ENCODE results near the gene LY6G6C.
"Not testable (repeated sequence)": the region's sequence is repeated elsewhere in the genome, so short reads cannot be mapped to it uniquely, and the experiment has no call there.

LY6G6C gene

DNA sequence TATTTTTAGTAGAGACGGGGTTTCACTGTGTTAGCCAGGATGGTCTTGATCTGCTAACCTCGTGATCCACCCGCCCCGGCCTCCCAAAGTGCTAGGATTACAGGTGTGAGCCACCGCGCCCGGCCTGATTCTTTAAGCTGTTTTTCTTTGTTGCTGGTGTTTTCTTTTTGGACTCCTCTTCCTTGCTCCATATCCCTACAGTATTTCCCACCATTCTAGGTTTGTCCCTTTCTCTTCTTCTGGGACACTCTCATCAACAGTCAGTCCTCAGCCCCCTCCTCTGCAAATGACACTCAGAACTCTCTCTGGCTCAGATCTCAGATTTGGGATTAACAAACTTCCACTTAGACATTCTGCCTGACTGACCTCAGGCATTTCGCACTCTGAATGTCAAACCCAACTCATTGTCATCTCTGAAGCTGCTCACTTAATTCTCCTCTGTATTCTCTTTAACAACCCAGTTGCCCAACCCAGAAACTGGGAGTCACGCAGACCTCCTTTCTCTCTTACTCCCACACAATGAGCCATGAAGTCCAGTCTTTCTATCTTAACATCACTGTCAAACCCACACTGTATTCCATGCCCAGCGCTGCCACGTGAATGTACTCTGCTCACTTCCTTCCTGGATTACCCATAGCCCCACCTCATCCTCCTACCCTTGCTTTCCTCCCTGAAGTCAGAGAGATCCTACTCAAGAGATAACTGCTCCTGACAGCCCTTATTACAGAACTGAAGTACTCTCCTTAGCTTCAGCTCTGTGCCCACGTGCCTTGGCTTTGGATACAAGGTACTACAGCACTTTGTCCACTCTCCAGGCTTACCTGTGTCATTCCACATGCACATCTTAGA is 4.2 kb upstream of the LY6G6C start:
- no peak for DNase-seq

DNA sequence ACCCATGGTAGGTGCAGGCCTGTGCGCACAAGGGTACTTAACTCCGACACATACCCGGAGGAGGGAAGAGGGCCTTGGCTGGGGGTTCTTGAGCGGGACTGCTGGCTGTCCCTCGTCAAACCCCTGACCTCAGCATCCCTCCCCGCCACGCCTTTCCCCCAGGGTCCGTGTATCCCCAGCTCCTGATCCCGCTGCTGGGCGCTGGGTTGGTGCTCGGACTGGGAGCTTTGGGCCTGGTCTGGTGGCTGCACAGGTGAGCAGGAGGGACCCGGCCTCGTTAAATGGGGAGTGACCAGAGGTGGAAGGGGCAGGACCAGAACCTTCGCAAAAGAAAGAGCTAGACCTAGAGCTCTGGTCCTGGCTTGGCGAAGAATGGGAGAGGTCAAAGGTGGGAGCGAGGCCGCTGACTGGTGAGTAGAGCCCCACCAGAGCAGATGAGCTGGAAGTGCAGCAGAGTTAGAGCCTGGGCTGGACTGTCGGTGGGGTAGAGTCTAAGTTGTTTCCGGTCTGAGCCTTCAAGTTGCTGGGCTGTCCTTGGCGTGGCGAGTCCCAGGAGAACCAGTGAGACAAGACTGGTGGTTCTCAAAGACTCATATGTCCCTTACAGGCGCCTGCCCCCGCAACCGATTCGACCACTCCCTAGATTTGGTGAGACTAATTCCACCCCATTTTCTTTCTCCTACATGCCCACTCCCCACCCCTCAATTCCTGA is 2.6 kb upstream of the LY6G6C start:
- no peak for DNase-seq

DNA sequence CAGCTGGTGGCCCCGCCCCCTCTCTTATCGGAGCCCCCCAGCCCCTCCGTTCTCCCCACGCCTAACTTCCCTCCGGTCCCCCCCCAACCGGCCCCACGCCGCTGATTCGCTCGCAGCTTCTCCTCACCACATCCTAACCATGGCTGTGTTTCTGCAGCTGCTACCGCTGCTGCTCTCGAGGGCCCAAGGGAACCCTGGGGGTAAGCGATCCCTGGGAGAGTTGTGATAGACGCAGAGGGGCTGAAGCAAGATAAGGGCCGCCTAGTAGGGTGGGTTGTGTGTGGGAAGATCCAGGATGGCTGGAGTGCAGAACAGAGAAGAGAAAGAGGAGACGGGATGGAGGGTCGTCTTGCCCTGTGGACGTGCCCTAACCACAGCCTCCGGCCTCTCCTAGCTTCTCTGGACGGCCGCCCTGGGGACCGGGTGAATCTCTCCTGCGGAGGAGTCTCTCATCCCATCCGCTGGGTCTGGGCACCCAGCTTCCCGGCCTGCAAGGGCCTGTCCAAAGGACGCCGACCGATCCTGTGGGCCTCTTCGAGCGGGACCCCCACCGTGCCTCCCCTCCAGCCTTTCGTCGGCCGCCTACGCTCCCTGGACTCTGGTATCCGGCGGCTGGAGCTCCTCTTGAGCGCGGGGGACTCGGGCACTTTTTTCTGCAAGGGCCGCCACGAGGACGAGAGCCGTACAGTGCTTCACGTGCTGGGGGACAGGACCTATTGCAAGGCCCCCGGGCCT is 1.9 kb upstream of the LY6G6C start, which contains the start of gene MPIG6B:
Gene MPIG6B (plus strand): TSS at position 129 of the 735 bp plus-strand sequence. CDS start 11 bp downstream, at position 140.
- DNase-seq, result no peak

DNA sequence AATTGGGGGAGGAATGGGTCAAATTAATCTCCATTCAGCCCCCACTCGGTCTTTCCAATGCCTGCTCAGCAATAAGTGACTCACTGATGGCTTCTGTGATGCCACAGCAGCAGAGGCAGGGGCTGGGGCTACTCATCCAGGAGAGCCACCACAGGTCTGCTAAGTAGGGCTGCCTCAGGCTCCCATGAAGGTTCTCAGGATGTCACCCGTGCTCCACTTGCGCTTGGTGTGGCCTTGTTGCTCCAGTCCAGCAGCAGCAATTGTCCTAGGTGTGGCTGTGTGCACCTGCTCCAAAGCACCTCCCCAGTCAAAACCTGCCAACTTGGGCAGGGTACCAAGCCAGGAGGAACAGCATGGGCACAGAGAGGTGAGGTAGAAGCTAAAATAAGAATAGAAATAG is 627 bp upstream of the LY6G6C start:
- no peak for DNase-seq

DNA sequence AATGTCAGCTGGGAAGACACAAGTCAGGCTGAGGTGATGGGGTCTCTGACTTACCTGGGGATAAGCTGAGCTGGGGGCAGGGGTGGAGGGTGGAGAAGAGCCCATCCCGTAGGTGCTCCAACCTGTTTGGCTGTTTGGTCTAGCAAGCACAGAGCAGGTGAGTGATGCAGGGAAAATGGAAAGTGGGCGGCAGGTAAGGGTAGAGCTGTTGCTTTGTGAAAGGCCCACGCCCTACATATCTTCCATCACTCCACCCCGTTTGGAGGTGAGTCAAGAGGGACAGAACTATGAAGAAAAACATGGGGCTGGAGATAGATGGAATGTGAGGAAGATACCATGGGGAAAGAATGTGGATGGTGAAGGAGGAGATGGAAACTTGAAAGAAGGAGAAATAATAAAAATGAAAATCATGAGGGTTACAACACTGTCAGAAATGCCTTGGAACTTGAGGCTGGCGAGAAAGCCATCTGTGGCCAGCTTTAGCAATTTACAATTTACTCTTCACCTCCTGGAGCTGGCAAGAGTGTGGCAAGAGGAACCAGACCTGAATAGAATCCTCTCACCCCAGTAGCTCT is 1.3 kb downstream of the LY6G6C start:
- no peak for DNase-seq

DNA sequence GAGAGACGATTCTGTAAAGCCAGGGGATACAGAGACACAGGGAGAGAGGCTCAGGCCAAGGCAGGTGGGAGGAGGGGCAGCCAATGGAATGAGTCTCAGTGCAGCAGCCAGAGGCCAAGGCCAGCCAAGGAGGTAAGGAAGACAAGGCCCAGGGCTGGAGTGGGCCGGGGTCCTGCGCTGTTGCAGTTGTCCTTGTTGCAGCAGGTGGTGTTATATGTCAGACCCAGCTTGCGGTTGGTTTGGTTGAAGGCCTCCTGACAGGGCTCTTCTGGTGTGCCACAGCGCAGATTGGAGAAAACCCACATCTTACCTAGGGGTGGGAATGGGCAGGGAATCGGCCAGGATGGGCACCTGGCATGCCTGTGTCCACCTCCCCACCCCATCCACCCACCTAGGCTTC is 2.5 kb downstream of the LY6G6C start:
- DNase-seq, result no peak

DNA sequence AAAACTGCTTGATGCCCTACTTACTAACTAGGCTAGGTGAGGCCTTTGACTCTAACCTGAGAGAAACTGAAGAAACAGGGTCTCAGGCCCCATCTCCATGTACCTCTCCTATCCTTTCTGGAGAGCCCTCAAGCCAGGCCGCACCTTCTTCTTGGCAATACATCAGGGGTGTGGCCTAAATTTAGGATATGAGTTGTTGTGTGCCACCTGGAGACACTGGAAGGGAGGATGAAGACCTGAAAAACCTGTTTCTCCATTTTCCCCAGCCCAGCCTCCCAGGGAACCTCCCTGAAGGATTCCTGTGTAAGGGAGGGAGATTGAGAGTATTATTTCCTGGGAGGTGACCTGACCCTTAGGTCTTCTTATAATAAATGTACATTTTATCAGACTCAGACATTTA is 3.3 kb downstream of the LY6G6C start:
- no peak for DNase-seq

DNA sequence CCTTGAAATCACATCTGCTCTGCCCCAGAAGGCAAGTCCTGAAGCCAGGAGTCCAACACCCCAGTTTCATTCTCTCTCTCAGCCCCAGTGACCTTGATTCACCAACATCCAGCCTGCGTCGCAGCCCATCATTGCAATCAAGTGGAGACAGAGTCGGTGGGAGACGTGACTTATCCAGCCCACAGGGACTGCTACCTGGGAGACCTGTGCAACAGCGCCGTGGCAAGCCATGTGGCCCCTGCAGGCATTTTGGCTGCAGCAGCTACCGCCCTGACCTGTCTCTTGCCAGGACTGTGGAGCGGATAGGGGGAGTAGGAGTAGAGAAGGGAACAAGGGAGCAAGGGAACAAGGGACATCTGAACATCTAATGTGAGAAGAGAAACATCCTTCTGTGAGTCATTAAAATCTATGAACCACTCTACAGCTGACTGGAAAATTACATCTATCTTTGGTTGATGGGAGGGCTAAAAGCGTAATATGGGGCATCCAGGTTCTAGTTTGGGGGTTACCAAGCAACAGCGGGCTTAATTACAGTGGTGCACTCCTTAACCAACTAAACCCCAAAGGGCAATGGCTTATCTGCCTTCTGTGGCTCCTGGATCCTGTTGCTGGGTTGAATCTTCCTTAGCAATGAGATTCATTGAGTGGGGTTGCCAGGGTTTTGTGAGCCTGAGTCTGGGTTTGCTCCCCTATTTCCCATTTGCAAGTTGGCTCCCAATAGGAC is 3.9 kb downstream of the LY6G6C start:
- DNase-seq, result no peak

DNA sequence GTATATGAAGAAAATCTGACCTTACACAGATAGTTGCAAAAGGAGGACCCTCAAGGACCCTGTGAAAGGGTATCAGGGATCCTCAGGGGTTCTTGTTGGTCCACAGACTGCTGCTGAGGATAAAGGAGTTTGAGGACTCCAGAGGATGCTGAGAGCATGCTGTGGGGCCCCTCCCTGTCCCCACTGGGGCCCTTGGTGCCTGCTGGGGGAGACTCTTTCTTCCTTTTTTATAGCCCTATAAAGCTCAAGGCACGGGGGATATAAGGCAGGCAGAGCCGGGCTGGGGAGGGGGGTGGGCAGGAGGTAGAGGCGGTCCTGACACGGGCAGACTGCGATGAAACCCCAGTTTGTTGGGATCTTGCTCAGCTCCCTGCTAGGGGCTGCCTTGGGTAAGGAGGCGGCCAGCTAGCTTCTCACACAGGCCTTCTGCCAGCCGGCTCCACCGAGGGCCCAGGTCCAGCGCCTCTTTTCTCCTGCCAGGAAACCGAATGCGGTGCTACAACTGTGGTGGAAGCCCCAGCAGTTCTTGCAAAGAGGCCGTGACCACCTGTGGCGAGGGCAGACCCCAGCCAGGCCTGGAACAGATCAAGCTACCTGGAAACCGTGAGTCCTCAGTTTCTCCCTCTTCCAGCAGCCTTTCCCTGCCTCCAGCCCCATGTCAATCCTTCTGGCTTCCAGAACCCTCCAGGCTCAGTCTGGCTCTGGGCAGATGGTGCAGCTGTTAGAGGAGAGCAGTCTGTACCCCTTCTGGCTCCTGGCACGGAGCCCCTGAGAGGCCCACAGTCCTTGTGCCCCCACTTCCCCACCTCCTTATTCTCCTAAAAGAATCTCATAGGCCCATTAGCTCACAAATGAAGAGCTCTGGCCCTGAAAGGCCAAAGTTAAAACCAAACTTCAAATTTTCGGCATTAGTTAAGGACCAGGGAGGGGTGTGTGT is 6.3 kb downstream of the LY6G6C start, which contains the start of gene LY6G6D:
Gene LY6G6D (plus strand): TSS at position 327 of the 937 bp plus-strand sequence. CDS start 8 bp downstream, at position 335.
- DNase-seq, result no peak

DNA sequence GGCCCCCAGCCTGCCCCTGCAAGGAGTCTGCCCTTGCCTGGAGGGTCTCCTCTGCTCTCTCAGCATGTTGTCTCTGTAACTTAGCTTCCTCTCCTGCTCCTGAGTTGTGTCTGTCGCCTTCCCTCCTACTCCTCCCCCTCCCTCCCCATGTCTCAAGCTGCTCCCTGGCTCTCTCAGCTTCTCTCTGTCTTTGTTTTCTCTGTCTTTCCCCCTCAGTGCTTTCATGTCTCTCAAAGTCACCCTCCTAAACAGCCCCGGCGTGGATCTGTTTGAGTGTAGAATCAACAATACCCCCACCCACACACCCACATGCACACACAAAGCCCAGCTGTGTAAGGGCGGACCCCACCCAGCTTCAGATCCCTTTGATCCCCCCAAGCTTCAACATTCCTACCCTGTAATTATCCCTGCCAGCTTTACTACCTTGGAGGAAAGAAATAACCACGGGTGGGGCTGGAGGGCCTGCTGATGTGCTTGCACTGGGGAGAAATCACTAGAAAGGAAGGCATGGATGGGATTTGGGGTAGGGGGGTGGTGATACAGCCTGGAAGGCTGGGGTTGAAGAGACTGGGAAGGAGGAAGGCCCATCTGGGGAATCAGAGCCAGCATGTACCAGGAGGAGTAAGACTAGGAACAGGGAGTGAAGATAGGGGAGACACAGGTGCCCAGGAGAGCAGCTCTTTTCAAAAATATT is 7.4 kb downstream of the LY6G6C start:
- no peak for DNase-seq

DNA sequence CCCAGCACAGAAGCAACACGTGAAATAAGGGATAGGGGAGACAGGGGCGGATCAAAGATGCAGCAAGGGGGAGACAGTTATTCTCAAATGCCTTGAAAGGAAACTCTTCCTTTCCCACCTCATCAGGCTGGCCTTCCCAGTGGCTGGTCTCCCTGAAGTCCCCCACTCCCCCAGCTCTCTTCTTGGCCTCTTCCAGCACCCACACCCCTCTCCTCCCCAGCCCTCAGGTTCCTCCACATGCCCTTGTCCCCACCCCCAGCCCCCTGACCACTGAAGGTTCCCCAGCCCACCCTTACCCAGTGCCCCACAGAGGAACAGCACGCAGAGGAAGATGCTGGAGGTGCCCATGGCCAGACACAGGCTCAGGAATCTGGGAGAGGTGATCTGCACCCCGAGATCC is 8.1 kb downstream of the LY6G6C start:
- no peak for DNase-seq

DNA sequence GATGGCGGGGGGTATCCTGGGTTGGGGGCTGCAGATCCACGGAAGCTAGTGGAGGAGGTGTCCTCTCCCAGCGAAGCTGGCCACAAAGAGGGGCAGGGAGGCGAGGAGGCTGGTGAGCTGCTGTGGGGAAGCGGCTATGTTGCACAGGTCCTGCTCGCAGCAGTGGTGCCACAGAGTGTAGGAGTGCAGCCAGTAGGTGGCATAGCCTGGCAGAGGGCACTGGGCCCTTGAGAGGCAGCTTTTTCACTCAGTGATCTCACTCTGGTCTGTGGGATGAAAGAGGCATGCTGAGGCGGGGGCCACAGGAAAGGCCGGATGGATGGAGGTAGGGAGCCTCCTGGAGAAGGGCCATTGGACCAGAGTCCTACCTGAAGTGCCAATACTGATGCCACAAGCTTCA is 9.2 kb downstream of the LY6G6C start:
- DNase-seq, result no peak

DNA sequence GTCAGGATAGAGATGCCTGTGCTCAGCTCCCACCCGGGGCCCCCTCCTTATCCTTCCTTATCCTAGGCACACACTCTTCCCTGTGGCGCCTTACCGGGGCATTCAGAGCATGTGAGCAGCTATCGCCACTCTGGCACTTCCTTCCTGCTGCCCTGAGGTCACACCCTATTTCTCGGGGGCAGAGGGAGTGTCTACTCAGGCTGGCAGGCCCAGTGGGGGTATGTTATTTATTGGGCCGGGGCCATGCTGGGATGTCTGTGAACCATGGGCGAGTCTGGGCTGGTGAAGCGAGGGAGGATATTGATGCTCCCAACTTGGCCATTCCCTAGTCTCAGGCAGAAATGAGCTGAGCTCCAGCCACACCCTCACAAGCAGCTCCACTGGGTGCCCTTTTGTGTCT is 10.3 kb downstream of the LY6G6C start:
- no peak for DNase-seq

DNA sequence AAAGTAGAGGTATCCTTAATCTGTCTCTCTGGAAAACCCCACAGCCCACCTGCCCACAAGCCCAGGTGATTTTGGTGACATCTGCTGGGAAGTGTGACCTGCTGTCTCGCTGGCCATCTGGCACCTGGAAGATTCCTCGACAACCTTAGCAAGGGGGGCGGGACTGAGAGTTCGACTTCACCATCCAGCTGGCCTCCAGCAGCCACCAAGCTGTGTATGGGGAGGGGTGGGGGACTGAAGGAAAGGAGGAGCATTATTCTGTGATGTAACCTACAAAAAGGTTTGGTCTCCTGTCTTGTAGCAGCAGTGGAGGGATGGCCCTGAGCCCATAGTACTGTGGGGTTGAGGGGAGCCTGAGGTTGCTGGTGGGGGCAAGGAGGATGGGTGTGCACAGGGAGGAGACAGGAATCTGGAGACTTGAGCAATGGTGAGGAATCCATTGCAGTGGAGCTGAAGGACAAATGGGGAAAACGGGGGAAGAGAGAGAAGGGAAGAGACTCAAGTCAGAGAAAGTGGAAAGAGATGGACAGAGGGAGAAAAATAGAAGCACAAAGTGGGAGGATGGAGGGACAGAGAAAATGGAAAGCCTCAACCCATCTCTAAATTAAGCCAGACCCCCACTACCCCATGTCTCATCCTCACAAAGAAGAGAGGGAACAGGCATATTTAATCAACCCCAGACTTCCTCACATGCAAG is 10.9 kb downstream of the LY6G6C start:
- no peak for DNase-seq

DNA sequence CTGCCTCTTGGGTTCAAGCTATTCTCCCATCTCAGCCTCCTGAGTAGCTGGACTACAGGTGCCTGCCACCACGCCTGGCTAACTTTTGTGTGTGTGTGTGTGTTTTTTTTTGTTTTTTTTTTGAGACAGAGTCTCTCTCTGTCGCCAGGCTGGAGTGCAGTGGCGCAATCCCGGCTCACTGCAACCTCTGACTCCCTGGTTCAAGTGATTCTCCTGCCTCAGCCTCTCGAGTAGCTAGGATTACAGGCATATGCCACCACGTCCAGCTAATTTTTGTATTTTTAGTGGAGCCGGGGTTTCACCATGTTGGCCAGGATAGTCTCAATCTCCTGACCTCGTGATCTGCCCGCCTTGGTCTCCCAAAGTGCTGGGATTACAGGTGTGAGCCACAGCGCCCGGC is 12.4 kb downstream of the LY6G6C start:
- not testable (repeated sequence) for DNase-seq

DNA sequence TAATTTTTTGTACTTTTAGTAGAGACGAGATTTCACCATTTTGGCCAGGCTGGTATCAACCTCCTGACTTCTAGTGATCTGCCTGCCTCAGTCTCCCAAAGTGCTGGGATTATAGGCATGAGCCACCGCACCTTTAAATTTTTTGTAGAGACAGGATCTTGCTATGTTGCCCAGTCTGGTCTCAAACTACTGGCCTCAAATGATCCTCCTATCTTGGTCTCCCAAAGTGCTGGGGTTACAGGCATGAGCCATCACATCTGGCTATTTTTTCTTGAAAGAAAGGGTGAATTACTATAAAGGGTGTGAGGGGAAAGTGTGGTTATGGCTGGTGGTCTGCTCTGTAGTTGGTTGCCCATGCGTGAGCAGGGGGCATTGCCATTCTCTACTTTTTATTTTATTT is 13.3 kb downstream of the LY6G6C start:
- DNase-seq, result no peak

DNA sequence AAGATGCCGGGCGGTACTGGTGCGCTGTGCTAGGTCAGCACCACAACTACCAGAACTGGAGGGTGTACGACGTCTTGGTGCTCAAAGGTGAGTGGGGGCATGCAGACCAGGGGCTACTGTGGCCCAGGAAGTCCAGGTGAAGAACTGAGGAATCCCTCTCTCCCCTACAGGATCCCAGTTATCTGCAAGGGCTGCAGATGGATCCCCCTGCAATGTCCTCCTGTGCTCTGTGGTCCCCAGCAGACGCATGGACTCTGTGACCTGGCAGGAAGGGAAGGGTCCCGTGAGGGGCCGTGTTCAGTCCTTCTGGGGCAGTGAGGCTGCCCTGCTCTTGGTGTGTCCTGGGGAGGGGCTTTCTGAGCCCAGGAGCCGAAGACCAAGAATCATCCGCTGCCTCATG is 13.8 kb downstream of the LY6G6C start:
- no peak for DNase-seq

DNA sequence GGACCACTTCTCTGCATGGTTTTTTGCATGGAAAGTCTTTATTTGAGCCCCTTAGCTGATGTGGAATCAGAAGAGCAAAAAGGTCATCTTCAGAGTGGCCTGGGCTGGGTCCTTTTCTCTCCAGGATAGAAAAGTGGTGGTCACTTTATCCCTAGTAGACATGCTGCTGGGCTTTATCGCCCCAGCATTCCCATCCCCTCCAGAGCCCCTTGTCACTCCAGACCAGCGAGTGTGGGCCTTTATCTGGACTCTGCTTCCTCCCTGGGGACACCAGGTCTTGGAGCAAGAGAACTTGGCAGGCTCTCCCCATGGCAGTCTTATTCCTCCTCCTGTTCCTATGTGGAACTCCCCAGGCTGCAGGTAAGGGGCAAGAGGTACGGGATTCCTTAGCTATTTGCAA is 14.9 kb downstream of the LY6G6C start, which contains the start of gene LY6G6F:
Gene LY6G6F (plus strand): TSS at position 268 of the 400 bp plus-strand sequence. CDS start 41 bp downstream, at position 309.
- no peak for DNase-seq

DNA sequence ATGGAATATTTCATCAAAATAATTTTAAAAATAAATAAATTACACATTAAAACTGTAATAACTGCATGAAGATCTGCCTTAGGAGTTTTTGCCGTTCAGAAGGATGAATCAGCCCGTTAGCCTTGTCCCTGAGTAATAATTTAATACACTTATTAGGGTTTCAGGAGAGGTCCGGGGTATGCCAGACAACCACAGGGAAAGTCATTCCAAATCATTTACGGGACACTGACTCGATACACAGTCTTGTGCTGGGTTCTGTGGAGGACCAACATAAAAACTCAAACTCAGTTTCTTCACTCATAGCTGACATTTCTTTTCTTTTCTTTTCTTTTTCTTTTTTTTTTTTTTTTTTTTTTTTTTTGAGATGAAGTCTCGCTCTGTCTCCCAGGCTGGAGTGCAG is 15.6 kb downstream of the LY6G6C start:
- no peak for DNase-seq

All from SIG-M5 (cell line).